HG03432 (cell line): ENCODE data around the gene BHLHA15.
A peak's percentile ranks its signal among the peaks of the same experiment; 100 is the strongest.

Experiments used
- ATAC-seq: cut with Tn5 transposase; IDR thresholded peaks from one replicate; pipeline ENCODE4 v1.9.1; 2021; ENCODE audit warnings: mild to moderate bottlenecking, moderate library complexity; ENCODE audit not compliant: unreplicated experiment

Gene BHLHA15

DNA sequence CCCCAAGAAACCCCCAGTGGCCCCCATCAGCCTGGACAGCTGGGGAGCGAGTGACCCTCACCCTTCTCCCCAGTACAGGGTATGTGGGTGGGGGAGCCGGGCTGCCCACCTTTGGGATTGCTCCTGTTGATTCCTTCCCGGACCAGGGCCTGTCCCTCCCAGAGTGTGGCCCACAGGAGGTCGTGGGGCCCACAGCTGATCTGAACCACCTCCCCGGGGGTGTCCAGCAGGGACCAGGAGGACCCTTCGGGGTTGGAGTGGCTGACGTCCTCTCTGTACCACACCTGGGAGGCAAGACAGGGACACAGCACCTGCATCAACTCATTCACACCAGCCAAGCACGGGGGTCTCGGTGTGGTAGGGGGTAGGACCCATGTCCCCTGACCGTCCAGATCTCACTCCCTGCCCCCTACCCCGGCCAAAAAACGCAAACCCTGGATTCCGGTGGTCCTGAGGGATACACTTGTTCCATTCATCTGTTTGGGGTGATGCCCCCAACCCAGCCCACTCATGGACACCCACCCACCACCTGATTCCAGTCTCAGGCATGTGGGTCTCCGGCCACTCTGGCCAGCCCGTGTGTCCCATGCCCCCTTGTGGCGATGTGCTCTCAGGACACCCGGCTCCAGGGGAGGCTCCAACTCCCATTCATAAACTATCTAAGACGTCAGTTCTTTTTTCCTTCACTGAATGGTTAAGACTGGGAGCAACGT, 29.9 kb downstream of the BHLHA15 start:
- peak; percentile 73 for ATAC-seq

DNA sequence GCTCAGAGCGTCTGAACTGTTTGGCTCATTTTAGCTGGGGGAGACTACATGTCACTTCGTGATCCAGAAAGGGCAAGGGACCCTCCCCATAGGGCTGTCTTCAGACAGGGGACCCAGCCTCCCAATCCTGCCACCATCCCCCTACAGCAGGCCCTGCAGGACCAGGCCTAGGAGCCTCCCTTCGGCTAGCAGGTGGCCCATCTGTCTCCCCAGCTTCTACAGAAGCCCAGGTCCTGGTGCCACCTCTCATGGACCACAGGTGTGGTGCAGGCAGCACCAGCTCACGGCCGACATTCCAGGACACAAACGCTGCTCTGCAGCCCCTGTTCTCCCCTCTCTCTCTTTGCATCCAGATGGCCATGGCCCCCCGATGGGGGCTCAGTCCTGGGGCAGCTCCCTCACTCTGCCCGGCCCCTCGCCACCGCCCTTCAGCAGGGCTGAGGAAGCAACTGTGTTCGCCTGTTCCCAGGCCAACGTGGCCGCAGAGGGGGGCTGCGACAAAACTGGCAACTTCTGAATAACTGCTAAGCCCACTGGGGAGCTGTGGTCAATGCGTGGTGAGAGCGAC, 30.5 kb downstream of the BHLHA15 start:
- peak; percentile 18 for ATAC-seq

DNA sequence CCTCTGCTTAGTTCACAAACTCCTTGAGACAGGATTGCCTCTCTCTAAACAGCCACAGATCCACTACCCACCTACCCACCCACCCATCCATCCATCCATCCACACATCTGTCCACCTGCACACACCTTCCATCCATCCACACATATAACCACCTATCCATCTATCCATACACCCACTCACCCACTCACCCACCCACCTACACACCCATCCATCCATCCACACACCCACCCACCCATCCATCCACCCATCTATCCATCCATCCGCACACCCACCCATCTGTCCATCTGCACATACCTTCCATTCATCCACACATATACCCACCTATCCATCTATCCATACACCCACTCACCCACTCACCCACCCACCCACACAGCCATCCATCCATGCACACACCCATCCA, 31.1 kb downstream of the BHLHA15 start:
- no peak for ATAC-seq

DNA sequence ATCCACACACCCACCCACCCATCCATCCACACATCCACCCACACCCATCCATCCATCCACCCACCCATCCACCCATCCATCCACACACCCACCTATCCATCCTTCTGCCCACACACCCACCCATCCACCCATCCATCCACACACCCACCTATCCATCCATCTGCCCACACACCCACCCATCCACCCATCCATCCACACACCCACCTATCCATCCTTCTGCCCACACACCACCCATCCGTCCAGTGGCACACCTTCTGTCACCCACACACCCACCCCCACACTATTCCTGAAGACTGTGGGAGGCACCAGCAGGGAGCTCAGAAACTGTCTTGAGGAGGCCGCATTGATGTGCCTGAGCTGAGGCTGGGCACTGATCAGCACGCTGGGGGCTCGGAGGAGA, 31.7 kb downstream of the BHLHA15 start:
- ATAC-seq: no peak

DNA sequence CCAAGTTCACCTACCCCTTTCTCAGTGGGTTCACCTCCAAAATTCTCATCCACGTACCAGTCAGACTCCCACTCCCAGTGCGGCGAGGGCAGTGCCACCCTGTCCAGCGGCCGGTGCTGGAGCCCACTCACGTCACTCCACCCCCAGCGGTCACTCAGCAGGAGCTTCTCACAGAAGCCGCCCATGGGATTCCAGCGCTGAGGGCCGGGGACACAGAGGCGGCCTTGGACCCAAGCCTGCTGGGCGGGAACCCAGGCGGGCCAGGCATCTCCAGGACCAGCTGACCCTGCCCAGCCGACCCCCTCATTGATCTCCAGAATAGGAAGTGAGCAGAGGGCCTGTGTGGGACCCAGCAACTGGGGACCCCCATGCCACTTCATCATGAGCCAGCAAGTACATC, 33.6 kb downstream of the BHLHA15 start:
- no peak for ATAC-seq

DNA sequence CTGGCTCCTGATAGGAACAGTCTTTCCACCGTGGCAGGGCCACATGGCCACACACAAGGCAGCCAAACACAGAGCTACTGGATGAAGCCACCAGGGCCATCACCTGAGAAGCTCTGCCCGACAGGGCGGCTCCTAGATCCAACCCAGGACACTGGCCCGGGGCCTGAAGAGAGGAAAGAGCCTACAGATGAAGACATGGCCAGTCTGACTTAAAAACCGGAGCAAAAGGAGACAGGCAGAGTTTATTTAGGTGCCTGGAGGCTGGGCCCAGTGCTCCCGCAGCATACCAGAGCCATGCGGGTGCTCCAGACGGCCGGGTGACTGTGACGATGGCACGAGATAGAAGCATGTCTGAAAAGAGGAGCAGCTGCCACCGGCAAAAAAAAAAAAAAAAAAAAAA, 36.9 kb downstream of the BHLHA15 start:
- no peak for ATAC-seq

DNA sequence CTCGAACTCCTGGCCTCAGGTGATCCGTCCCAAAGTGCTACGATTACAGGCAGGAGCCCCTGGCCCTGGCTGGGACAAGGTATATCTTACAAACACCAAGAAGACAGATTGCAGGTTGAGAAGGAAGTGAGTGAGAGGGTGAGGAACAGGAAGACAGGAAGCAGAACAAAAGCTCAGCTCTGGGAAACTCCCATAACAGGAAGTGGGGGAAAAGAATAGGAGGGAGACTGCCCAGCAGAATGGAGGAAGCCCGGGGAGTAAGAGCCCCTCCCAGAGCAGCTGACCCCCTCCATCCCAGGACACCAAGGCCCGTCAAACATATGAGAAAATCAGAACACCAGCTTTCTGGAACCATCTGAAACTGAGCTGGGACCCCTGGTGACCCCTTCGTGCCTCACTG, 37.9 kb downstream of the BHLHA15 start:
- no peak for ATAC-seq

DNA sequence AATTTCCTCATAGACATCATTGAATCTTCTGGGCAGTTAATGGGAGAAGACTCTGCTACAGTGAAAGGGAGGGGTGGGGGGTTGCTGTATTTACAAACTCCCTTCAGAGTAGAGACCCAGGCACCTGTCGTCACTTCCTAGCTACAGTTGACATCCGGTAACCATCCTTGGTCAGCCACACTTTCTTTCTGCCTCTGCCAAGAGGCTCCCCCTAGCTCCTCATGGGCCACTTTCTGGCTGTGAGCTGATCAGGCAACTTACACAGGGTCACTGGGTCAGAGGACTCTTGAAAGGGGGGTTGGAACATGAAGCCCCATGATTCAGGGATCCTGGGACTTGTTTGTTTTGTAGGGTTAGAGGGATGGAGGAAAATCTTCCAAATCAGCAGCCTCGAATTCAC, 39.5 kb downstream of the BHLHA15 start:
- ATAC-seq: no peak

- peak; percentile 20 for ATAC-seq
Observed at GRCh38 chr7:98251231-98251600, 40.0 kb downstream of the BHLHA15 start.

DNA sequence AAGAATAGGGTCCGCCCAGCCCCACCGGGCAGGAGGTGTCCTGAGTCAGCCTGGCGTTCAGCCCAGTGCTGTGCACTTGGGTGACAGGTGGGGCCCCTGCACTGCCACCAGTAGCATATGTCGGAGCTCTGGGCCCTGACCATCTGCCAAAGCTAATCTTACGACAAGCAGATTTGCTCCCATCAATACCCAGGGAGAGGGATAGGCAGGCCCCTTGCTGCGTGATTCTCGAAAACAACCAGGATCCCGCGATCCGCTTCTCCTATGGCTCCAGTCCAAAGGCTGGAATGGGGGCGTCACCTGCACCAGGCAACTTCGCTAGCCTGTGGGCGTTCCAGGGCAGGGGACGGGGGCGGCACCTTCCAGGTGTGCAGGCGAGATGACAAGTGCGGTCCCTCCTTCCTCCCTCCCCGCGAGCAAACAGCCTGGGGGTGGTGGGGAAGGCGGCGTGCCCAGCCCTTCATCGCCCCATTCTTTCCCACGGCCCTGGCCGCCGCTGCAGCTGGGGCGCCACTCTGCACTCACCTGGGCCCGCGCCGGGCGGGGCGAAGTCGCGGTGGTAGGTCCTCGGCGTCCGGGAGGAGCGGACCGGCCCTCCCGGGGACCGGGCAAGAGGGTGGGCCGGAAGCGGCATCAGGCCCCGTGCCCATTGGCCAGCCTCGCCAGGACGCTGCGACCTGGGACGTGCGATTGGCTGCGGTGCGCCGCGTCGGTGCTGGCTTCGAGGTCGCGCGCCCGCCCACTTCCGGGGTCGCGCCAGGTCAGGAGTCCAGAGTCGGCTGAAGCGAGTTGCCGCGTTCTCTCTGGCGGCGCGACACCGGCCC, 40.6 kb downstream of the BHLHA15 start, which contains the start of gene TECPR1:
Gene TECPR1, minus strand, starts transcription at position 632 of the 824 bp plus-strand sequence. CDS start 6,086 bp downstream, outside the sequence.
- peak; percentile 99 for ATAC-seq

GRCh38 chr7:98252425-98253054, 41.3 kb downstream of the BHLHA15 start:
- peak; percentile 33 for ATAC-seq

DNA sequence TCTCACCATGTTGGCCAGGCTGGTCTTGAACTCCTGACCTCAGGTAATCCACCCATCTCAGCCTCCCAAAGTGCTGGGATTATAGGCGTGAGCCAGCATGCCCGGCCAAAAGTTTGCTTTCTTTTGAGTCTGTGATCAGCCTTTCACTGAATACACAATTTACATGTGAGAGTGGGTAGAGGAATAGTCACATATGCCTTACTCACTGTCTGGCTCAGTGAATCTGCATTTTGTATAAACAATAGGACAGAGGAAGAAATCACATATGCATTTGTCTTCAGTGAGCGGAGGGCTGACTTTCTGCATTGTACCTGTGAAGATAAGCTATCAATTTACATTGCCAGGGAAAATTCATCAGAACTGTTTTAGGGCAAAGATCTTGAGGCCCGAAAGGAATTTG, 43.3 kb downstream of the BHLHA15 start:
- ATAC-seq: no peak

DNA sequence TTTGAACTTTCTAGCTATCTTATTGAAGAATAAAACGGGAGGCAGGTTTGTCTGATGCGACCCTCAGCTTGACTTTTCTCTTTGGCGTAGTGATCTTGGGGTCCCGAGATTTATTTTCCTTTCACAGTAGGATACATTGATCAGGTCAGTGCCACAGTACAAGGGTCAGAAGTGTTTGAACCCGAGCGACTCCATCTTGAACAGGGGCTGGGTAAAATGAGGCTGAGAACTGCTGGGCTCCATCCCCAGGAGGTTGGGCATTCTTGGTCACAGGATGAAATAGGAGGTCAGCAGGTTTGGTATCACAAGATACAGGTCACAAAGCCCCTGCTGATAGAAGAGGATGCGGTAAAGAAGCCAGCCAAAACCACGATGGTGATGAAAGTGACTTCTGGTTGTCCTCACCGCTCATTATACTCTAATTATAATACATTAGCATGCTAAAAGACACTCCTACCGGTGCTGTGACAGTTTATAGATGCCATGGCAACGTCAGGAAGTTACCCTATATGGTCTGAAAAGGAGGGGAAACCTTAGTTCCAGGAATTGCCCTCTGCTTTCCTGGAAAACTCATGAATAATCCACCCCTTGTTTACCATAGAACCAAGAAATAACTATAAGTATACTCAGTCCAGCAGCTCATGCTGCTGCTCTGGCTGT, 43.8 kb downstream of the BHLHA15 start:
- no peak for ATAC-seq

GRCh38 chr7:98256431-98256830, 45.2 kb downstream of the BHLHA15 start:
- ATAC-seq: no peak

GRCh38 chr7:98257701-98258100, 46.5 kb downstream of the BHLHA15 start:
- ATAC-seq: no peak
